HG02840 (cell line): ENCODE measurements around the gene CALHM6.
A peak's percentile ranks its signal among the peaks of the same experiment; 100 is the strongest.
"Not testable (repeated sequence)": the region's sequence is repeated elsewhere in the genome, so short reads cannot be mapped to it uniquely, and the experiment has no call there.

Experiments
- ATAC-seq: cut with Tn5 transposase; IDR thresholded peaks from one replicate; pipeline ENCODE4 v1.9.1; 2021; ENCODE audit warnings: mild to moderate bottlenecking, moderate library complexity, moderate number of reproducible peaks; ENCODE audit not compliant: unreplicated experiment, low FRiP score

Gene CALHM6

DNA sequence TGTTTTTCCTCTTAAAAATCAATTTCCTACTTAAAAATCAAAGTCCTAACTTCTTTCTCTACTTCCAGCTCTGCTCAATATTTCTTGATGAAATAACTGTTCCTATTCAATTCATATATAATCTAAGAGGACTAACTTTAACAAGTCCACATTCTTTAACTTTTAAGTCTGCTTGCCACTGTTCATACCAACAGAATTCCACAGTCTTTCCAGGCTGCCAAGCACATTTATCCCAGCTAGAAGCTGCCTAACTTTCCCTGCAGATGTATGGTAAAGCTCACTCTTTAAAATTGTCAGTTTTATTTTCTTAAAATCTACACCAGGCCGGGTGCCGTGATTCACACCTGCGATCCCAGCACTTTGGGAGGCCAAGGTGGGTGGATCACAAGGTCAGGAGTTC is 11.5 kb downstream of the CALHM6 start:
- no peak for ATAC-seq

DNA sequence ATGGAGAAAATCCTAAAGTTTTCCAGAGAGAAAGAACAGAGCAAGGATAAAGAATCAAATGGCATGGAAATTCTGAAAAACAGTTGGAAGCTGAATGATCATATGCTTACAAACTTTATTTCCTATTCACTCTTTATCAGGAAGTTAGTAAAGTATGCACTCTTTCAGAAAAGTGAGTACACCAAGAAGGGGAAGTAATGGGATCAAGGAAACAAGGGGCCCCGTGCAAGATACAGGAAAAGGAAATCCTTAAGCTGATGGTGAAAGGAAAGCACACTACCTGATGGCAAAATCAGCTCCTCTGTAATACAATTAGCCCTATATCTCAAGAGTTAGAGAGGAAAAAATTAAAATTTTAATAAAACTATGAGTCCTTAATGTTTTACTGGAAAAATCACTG is 14.0 kb downstream of the CALHM6 start:
- no peak for ATAC-seq

DNA sequence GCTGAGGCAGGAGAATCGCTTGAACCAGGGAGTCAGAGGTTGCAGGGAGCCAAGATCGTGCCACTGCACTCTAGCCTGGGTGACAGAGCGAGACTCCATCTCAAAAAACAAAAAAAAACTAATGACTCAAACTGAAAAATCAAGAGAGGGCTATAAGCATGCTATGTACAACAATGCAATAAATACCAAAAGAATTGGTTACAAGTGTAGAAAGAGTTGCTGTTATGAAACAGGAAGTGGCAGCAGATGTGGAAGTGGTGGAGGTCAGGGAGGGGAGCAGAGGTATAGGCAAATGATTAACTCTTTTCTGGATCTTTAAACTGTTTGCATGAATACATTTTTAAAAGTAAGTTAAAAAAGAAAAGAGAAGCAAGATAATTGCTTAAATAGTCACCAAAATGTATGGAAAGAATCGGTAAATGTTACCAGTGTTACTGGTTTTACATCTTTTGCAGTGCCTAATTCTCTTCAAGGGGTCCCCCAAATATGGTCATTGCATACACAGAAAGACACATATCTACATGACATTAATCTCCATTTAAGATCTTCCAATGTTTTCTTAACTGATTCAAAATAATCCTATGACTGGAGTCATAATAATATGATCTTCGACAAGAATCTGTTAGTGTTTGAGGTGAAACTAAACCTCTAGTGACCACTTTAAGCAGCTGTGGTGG is 15.0 kb downstream of the CALHM6 start:
- ATAC-seq, result peak; percentile 100

DNA sequence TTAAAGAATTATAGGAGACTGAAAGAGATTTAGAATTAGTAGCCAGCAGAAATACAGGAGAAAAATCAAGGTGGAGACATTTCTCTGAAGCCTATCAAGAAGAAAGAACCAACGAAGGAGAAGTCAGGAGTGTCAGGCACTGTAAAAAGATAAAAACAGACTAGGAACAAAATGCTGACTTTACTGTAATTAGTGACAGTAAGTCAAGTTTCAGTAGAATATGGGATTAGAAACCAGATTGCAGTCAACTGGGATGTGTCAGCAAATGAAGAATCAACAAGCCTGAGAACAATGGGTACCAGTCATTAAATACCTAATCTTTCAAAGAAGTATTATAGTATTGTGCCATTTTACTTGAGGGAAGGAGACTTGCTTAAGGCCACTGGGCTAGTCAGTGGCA is 21.6 kb downstream of the CALHM6 start:
- no peak for ATAC-seq

DNA sequence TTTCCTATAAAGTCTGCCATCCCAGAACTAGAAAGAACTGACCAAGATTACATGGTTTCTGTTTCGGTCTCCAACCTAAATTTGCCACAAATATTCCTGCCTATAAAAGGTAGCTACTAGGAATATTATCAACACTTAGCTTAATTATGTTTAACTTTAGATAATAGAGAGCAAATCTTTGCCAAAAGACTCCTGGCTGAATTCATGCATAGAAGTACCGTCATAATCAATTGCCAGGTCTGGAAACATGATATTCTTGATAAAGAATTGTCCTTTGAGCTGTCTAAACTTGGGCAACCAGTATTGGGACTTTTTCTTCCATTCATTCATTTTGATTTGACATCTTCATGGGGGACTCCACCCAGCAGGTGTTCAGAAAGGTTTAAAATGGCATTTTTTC is 22.4 kb downstream of the CALHM6 start:
- ATAC-seq, result no peak

DNA sequence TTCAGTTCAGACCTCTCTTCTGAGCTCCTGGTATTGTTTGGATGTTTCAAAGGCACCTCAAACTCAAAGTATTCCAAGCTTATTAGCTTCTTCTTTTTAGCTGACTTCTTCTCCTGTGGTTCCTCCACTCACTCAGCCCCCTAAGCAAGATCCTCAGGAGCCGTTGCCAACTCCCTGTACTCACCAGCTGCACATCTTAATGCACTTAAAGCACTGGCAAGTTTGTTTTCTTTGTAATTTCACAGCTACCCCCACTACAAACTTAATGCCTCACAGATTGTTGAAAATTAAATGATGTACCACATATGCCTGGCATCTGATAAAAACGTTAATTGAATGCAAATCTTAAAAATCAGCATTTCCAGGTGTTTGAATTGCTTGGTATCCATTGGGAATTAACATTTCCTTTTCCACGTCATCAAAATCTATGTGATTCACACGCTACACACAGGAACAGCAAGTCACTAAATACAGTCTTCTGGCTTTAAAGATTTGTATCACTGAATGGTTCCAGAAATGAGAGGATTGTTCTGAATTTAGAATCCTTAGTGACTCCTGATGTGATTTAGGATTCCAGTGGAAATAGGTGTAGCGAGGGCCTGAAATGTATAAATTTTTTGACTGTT is 24.5 kb downstream of the CALHM6 start:
- no peak for ATAC-seq

DNA sequence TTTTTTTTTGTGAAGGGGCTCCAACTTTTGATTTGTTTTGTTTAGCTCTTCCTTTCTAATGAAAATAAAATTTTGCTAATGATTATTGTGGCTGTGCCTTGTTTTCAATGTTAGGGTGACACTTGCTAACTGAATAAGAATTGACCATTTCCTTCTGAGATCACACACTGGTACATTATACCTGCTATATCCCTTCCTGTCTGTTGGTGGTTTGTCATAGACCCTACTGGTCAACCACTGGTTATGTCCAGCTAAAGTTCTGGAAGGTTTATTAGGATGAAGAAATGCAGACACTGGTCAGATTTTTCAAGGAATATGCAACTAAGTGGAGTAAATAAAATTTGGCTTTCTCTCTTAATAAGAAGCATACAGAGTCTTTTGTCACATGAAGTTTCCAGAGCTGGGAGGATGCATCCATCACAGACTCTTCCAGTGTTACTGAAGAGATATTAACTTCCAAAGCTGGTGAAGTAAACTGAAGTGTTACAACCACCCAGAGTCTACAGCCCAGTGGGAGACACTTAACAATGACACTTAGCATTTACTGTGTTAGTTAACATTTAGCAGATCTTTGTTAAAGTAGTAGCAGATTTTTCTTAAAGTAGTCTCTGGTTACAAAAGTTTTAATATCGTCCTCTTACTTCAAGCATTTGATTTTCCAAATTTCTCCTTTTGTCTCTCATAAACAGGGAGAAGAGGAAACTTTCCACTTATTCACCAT is 30.6 kb downstream of the CALHM6 start:
- ATAC-seq, result no peak

DNA sequence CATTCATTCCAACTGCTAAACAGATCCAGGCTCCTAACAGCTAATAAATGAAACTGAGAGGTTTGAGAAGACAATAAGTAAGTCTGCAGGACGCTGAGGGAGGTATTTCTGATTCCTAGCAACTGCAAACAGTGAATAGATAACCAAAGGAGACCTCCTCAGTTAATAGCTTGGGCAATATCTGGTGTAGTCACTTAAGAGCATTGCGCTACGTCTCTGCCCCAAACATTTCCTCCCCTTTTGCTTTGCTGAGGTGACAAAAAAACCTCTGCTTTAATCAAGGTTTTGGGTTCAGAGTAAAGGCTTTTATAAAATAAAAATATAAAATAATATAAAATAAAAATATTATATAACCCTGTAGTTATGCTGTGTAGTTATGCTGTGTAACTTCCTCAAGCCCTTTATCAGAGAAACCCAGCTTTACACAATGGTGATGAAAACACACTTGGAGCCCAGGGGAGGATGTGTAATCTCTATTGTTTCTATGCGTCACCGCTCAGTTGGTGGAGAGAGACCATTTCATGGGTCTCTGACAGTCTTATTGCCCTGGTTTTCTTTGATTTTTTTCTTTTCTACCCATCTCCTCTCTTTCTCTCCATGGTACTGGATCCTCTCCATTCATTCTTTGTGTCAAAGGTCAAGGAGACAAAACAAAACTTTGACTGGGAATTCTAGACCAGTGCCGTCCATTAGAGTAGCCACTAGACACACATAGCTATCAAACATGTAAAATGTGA is 31.3 kb downstream of the CALHM6 start:
- no peak for ATAC-seq

DNA sequence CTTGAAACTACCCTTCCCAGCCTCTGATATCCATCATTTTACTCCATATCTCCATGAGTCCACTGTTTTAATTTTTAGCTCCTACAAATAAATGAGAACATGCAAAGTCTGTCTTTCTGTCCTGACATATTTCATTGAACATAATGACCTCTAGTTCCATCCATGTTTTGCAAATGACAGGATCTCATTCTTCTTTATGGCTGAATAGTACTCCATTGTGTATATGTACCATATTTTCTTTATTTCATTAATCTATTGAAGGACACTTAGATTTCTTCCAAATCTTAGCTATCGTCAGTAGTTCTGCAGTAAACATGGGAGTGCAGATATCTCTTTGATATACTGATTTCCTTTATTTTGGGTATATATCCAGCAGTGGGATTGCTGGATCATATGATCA is 34.0 kb downstream of the CALHM6 start:
- ATAC-seq, result not testable (repeated sequence)

DNA sequence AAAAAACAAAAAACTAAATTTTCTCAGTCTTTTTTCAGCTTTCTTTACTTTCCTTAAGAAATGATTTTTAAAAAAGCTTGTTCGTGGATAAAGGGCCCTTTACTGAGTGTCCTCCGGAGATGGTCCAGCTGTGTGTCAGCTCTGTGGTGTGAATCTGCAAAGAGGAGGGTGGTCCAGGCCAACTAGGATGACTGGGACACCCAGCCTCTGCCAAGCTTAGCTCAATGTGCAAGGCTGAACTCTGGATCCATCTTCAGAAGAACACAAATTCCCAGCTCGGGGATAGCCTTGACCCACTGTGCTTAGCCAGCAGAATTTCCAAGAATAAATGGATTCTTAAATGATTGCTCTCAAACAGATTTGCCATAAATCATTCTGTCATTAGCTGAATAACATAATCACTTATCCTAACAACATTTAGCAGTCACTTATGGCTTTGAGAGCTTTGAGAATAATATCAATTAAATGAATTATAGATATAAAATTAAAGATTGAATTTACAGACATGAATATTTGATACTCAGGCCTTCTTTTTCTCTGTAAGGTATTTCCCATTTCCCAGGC is 36.0 kb downstream of the CALHM6 start:
- no peak for ATAC-seq

DNA sequence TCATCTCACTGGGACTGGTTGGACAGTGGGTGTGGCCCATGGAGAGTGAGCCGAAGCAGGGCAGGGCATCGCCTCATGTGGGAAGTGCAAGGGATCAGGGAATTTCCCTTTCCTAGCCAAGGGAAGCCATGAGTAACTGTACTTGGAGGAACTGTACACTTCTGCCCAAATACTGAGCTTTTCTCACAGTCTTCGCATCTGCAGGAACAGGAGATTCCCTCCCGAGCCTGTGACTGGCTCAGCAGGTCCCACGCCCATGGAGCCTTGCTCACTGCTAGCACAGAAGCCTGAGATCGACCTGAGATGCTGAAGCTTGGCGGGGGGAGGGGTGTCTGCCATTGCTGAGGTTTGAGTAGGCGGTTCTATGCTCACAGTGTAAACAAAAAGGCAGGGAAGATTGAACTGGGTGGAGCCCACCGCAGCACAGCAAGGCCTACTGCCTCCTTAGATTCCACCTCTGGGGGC is 39.8 kb downstream of the CALHM6 start:
- no peak for ATAC-seq

DNA sequence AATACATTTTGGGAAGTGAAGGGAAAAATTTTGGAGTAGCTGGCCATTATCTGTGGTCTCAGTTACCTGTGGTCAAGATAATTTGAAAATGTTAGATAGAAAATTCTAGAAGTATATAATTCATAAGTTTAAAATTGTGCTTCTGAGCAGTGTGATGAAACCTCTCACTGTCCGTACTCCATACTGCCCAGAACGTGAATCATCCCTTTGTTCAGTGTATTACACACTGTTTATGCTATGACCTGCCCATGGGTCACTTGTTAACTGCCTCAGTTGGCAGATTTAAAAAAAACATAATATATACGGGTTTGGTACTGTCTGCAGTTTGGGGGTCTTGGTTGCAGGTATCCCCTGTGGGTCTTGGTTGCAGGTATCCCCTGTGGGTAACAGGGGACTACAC is 46.1 kb downstream of the CALHM6 start:
- ATAC-seq, result no peak

DNA sequence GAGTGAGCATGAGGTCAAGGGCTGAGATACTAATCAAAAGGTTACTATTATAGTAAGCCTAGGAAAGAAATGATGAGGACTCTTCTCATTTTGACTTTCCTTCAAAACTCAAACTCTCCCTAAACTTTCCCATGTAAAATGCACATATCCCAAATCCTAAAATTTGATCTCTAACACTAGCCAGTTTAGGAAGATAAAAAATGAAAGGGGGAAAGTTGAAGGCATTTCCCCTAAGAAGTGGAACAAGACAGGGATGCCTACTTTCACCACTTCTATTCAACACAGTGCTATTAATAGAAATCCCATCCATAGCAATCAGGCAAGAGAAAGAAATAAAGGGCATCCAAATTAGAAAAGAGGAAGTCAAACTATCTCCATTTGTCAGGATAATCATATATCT is 47.4 kb downstream of the CALHM6 start:
- ATAC-seq, result no peak

DNA sequence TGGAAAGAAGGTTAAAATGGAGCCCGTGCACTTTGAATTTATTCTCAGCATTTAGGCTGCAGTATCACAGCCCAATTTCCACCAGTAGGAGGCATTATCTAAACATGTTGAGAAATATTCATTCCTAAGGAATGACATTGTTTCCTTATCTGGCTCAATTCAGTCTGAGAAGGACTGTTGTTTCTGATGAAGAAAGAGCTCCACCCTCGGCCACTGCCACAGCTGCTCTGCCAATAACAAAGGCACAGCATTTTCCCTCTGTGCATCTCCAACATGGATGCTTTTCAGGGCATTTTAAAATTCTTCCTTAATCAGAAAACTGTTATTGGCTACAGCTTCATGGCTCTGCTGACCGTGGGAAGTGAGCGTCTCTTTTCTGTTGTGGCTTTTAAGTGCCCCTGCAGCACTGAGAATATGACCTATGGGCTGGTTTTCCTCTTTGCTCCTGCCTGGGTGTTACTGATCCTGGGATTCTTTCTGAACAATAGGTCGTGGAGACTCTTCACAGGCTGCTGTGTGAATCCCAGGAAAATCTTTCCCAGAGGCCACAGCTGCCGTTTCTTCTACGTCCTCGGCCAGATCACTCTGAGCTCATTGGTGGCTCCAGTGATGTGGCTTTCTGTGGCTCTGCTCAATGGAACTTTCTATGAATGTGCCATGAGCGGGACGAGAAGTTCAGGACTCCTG is 50.4 kb downstream of the CALHM6 start, which contains the start of gene CALHM5:
Gene CALHM5 (plus strand): TSS at position 216 of the 687 bp plus-strand sequence. CDS start 58 bp downstream, at position 274.
- no peak for ATAC-seq

DNA sequence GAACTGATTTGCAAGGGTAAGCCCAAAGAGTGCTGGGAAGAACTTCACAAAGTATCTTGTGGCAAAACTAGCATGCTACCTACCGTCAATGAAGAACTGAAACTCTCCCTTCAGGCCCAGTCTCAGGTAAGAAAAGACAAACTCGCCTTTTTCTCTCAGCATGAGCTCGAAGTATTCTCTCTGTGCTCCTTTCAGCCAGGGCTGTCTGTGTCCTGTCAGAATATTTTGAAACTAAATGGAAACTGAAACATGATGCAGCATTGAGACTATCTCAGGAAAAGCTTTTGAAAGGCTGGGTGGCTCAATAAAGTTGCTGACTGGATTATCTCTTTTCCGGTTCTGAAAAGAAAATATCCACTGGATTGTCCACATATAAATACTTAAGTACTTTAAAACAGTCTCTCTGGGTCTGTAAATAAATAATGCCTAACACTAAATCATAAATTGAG is 51.0 kb downstream of the CALHM6 start:
- no peak for ATAC-seq

DNA sequence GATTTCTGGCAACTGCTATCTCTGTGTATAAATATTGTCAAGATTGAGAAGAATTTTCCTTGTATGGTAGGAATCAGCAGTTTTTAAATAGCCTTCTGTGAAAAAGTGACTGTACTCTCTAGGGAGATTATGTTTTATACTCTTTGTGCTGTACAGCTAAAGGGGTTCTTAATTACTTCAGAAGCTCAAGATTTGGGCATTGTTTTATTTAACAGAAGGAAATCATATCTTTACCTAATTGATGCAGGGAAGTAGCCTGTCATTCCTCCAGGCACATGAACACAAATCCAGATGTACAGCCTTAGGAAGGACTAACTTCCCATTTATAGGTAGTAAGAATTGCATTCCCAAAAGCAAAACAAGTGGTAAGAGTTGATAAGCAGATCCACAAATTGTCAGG is 51.6 kb downstream of the CALHM6 start:
- ATAC-seq, result no peak
